Renal pelvis (tissue), 4 donors: ENCODE measurements around the gene ZNF445. TPM values are rescaled to one million over a fixed set of nuclear protein-coding genes. Genes with fewer than 3 reads are reported as not detected.
"Not testable (repeated sequence)": the region's sequence is repeated elsewhere in the genome, so short reads cannot be mapped to it uniquely, and the experiment has no call there.

Experiments used
- DNase-seq: peaks from one replicate; pipeline ENCODE4 v3.0.0-alpha.2; 2013
- polyA plus RNA-seq, 3 donors: library from polyadenylated mRNA; unstranded; fragments of 120-200 nt; gene quantifications; one replicate each; pipeline ENCODE4 v1.2.1, GENCODE V29; 2013; ENCODE audit not compliant: insufficient read length in 3 of 3

Gene ZNF445
- polyA plus RNA-seq, 3 donors, result 18.4 to 31.8 (median 29.3) TPM

DNA sequence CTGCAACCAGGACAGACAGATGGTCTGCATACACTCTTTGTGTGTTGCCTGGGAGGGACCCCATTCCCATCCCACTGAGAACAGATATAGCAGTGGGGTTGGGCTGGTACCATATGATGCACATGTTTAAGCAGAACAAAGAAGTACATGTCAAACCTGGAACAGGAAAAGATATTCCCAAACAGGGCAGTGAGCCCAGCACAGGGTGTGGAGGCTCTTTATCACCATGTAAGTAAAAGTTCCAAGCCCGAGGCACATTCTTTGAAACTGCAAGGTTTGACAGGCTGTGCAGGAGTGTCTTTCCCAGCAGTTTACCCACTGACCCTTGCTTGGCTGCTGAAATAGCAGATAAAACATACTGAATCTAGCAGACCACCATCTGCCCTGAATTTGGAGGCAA is 5.3 kb upstream of the ZNF445 start:
- no peak for DNase-seq

DNA sequence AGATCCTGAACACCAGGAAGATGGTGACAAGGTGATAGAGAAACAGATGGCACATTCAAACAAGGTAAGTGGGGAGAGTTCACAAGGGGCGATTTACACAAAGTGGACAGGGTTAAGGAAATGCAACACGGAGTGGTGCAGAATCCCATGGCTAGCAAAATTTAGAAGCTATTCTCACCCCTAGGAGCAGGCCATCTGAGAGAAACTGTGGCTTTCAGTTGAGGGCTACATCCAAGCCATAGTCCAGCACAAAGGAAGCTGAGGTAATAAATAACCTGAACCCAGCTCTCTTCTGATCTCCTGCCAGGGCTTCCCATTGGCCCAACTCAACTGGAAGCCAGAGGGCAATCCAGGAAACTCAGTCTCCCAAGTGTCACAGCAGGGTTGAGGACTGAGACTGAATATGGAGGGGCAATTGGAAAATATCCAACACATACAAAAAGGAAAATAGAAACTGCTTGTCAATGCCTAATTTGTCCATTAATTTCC is 1.2 kb upstream of the ZNF445 start:
- no peak for DNase-seq

DNA sequence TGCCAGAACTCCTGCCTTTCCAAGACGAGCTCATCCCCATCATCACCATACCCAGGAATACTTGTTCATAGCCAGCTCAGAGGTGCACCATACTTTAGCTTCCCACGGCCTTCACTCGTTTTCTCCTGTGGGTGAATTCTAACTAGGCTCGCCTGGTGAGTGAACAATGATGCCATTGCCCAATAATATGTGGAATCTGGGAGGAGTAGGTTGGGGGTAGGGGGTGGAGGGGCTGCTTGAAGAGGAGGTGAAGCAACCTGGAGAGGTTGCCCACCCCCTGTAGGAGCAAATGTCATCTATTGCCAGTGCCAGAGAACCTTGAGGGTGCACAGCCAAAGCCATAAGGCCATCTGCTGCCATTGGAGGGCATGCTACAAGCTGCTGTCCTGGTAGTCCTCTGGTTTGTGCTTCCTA is 592 bp upstream of the ZNF445 start:
- DNase-seq, result no peak

DNA sequence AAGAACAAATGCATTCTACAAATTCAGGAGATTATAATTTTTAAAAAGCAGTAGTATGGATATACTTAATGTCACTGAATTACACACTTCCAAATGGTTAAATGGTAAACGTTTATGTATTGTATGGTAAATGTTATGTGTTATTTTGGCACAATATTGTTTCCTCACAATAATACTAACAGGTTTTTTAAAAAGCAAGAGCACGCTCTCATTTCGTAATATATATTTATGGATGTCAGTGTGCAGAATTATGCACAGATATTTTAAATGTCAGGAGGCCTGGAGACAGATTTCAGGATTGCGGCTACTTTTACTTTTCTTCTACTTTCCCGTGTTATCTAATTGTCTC is 533 bp downstream of the ZNF445 start:
- no peak for DNase-seq

DNA sequence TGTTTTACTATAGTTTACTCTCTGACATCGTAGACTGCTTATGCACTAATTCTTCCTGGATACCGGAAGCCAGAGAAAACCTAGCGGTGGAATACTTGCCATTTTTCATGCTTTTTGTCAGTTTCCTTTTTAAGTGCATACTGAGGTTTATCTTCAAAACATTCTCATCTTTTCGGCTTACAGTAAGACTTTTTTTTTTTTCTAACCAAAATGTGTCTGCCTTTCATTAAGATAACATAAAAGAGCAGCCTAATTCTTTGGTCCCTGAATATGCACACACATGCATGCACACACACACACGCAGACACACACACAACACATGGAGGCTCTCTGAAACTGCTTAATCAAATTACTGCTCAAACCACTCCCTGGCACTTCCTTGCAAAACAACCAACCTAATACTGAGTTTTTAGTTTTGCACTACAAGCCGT is 1.3 kb downstream of the ZNF445 start:
- DNase-seq, result no peak

DNA sequence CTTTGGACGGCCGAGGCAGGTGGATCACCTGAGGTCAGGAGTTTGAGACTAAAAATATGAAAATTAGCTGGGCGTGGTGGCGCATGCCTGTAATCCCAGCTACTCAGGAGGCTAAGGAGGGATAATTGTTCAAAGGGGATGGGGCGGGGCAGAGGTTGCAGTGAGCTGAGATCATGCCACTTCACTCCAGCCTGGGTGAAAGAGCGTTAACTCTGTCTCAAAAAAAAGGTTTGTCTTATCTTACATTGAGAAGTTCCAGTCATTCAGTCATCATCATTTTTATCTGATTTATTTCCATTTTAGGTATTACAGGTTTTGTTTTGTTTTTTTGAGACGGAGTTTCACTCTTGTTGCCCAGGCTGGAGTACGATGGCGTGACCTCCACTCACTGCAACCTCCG is 2.6 kb downstream of the ZNF445 start:
- not testable (repeated sequence) for DNase-seq

DNA sequence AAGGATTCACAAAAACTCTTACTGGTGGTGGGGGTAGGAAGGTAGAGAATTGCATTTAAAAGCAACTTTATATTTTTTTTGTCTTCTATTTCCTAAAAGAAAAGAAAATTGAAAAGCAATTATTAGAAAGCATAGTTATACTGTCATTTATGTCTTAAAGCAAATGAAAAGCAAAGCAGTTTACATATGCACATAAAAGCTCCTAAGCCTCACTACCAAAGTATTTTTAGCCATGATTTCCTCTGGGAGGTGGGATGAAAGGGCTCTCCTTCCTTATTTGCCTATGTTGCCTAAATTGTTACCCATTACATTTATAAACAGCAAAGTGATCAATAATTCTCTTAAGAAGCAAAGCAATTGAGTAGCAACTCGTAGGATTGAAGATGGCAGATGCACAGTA is 7.0 kb downstream of the ZNF445 start:
- DNase-seq, result no peak

DNA sequence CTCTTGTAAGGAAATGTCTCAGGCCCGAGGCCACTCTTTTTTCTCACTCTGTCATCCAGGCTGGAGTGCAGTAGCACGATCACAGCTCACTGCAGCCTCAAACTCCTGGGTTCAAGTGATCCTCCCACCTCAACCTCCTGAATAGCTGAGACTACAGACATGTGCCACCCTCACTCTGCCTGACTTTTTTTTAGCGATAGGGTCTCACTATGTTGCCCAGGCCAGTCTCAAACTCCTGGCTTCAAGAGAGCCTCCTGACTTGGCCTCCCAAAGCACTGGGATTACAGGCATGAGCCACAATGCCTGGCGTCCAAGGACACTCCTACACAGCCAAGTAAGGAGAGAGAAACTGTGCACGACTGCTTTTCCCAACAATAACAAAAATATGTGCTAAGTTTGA is 7.6 kb downstream of the ZNF445 start:
- no peak for DNase-seq

DNA sequence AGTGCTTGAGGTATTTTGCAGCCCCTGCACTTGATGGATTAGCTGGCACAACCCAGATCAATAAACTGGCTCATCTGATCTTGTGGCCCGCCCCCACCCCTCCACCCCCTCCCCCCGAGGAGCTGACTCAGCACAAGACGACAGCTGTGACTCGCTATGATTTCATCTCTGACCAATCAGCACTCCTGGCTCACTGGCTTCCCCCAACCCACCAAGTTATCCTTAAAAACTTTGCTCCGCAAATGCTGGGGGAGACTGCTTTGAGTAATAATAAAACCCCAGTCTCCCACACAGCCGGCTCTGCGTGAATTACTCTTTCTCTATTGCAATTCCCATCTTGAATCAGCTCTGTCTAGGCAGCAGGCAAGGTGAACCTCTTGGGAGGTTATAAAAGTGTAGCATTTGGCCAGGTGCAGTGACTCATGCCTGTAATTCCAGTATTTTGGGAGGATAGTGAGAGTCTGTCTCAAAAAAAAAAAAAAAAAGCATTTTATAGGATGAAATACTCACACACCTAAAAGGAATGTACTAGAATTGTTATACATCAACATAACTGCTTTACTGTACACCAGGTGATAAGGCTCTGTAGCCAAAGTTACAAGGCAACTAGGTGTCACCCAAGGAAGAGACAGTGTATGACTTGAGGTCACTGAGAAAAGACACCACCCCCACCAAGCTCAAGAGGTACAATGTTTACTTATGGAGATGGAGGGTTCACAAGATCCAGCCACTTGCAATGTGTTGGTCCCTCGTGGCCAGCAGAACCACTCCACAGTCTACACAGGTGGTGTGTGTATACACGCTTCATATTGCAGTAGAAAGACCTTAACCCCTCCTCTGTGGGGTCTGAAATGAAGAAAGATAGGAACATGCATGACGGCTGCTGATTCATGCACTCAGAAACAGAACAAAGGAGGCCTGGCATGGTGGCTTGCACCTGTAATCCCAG is 8.6 kb downstream of the ZNF445 start:
- no peak for DNase-seq

DNA sequence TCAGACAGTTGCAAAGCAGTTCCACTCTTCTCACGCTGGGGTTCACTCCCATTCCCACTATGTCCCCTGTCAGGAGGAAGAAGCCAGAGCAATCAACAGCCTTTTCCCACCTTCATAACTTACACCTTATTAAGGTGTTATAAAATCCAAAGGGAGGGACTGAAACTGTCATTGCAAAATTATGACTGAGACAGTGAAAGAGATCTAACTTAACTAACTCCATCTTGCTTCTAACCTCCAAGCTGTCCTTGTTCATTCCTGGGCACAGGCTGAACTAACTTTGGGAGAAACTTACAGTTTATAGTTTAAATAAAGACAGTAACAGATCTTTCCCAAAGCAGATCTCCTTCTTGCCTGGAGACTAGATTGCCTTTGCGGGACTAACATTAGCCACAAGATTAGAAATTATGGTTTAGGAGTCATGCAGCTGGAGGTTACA is 9.4 kb downstream of the ZNF445 start:
- not testable (repeated sequence) for DNase-seq

DNA sequence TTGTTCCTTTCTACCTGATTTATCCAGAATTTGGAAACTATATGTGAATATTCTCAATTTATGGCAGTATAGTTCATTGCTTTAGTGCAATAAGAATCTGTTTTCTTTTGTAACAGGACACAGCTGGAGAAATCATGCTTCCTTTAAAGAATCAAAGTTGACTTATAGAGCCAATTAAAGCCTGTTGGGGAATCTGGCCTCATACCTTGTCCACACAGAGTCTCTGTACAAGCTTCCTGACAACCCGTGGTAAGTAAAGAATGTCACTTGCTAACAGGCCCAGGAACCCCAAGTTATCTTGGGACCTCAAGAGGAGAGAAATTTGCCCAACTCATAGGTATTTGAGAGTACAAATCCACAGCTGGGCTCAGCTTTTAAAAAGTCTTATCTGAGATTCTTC is 10.2 kb downstream of the ZNF445 start:
- DNase-seq, result no peak

DNA sequence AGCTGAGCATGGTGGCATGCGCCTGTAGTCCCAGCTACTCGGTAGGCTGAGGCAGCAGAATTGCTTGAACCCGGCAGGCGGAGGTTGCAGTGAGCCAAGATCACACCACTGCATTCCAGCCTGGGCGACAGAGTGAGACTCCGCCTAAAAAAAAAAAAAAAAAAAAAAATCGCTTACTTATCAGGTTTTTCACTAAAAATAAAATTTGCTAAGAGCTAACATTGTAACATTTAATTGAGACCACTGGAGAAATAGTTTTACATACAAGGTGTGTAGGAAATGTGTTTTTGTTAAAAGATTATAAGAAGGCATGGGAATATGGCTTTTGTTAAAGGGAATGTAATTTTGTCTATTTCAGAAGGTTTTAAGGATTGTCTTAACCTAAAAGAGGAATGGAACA is 12.6 kb downstream of the ZNF445 start:
- not testable (repeated sequence) for DNase-seq

DNA sequence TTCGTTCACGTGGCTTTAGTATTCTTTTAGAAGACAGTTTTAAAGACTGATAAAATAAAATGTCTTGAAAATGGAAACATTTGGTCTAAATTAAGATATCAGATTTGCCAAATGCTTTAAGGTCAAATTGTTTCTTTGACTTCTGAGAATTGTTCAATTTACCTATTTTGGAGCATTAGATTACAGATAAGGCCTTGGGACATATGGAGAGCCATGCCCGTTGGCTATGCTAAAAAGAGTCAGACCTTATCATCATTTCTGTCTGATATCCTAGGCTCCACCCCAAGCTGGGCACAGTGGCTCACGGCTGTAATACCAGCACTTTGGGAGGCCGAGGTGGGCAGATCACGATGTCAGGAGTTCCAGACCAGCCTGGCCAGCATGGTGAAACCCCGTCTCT is 13.0 kb downstream of the ZNF445 start:
- DNase-seq, result no peak

DNA sequence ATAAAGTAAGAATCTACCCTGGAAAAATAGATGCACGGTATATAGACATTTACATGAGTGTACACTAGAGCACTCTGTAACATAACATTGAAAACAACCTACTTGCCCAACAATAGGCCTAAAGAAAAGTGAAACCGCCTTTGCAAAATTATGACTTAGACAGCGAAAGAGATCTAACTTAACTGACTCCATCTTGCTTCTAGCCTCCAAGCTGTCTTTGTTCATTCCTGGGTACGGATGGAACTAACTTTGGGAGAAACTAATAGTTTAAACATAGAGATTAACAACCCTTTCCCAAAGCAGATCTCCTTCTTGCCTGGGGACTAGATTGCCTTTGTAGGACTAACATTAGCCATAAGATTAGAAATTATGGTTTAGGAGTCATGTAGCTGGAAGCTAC is 17.4 kb downstream of the ZNF445 start:
- not testable (repeated sequence) for DNase-seq

DNA sequence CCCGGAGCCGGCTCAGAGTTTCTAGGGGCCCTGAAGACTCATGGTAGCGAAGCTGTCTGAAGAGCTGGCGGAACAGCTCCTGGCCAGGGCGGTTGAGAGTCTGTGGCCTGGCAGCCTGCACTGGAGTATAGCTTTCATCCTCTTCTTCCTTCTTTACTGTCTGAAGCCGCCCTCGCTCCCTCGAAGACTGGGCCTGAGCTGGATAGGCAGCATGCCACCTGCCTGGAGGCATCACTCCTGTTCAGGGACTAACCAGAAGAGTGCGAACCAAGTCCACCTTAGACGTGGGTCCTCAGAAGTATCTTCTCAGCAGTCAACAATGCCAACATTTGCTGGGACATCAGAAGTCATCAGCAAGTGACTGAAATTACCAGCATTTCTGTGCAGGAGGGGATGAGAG is 22.2 kb downstream of the ZNF445 start:
- no peak for DNase-seq

DNA sequence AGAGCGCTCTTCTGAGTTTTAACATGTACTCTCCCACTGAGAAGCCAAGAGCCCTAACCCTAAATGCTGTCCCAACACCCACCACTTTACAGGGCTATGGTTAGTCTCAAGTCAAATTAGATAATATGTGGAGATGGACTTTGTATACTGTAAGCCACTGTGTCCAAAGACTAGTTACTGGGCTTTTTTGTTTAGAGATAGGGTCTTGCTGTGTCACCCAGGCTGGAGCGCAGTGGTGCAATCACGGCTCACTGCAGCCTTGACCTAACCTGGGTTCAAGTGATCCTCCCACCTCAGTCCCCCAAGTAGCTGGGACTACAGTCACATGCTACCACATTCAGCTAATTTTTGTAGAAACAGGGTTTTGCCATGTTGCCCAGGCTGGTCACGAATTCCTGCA is 23.2 kb downstream of the ZNF445 start:
- no peak for DNase-seq

DNA sequence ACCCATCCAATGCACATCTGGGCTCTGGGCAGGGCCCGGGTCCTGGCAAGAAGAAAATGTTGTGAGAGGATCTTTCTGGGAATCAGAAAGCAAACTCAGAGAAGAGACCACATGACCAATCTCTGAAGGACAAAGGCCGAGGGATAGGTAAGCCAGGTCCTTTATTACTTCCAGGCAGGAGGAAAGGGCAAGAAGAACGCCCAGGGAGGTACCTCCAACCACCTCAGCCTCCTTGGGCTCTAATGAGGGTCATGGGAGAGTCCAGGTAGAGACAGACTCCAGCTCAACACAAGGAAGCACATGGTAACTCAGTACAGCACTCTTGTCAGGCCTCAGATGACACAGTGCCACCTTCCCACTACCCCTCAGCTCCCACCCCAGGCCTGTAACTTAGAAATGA is 26.0 kb downstream of the ZNF445 start:
- no peak for DNase-seq

DNA sequence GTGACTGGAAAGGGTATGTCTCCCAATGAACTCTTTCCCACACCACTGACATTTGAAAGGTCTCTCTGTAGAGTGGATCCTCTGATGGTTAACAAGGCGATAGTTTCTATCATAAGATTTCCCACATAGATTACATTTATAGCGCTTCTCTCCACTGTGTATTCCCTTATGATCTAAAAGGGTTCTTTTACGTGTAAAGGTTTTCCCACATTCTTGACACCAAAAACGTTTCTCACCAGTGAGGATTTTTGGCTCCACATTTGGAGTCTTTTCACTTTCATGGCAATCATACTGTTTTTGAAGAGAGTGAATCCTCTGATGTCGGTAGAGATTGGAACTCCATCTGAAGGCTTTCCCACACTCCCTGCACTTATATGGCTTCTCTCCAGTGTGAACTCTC is 30.5 kb downstream of the ZNF445 start:
- DNase-seq, result no peak

DNA sequence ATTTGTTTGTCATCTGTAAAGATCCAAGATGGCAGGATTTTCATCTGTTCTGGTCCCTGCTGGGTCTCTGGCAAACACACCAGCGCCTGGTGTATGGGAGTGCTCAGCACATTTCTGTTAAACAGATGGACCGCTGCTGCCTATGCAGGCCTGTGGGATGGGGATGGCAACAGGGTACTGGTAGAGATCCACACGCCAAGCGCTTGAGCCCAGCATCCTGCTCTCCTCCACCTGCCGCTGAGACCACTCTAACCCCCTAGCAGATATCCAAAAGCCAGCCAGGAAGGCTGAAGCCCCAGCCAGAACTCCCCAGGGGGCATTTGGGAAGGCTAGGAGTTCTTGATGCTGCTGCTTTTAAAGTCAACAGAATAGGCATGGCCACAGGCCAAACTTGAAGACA is 31.7 kb downstream of the ZNF445 start:
- DNase-seq, result no peak

DNA sequence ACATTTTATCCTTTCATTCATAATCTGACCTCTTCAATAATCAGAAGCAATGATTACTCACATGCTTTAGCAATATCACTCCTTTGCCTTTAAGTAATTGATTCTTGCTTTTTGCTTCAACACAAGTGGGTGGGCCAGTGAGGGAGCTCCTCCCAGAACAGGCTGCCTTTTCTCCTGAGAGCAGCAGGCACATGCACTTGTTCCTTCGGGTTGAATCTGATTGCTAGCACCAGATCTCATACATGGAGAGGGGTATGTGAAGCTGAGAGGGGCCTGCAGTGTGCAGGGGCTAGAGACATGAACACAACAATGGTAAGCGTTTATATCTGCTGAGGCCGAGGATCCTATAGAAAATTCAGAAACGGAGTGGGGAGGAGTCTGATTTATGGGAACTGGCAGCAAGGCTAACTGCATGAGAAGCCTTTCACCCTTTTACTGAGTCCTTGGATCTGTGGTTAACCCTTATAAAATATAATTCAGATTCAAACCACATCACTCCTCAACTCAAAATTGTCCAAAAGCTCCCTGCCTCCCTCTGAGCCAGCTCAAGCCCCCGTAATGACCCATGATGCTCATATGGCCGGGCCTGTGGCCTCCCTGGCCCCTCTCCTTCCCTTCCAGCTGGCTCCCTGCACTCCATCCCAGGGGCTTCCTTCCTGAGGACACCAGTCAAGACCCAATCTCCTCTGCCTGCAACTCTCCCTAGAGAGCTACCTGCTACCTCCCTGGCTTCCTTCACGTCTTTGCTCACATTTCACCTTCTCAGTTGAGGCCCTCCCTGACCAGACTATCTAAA is 32.4 kb downstream of the ZNF445 start:
- no peak for DNase-seq

DNA sequence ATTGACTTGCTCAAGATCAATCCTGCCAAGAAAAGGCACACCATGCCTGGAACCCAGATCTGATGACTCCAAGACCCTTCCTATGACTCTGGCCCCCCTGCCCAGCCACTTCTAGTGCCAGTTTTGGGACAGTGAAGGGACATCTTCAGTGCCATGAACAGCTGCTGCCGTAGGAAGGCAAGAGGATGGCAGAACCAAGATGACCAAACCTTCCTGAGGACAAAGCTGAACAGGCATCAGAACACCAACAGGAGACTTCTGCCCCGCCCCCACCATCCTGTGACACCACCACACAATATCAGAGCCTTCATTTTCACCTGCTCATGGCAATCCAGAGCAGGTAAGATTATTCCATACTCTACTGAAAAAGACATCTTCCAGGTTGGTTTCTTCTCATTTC is 33.0 kb downstream of the ZNF445 start:
- no peak for DNase-seq

DNA sequence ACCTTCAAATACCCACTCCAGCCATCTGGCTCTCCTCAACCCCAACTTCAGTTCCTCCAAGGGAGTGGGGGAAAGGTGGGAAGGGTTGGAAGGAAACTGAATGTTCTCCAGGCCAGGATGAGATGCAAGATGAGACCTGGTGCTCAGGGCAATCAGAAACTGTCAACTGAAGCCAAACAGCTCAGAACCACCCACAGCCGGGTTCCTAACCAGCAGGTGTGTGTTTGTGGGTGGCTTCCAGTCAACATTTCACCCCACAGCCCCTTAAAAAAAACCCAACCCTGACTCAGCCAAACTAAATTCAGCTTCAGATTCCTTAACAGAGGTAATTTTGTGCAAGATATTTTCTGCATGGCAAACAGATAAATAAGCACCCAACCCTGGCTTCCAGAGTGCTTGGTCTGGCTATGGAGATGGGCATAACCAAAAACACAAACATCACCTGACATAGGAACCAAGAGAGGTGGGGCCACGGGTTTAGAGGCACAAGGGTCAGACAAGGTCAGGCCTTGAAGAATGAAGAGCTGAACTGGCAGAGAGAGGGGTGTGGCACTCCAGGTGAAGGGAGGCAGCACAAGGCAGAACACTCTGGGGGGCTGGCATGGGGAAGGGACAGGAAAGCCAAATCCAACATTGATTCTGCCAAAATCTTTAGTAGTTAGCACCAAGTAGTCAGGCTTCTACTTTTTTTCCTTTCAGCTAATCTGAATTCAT is 34.7 kb downstream of the ZNF445 start:
- no peak for DNase-seq
